ENCODE data around the gene PHACTR1.
"Not testable (repeated sequence)": the region's sequence is repeated elsewhere in the genome, so short reads cannot be mapped to it uniquely, and the experiment has no call there.

Gene PHACTR1

DNA sequence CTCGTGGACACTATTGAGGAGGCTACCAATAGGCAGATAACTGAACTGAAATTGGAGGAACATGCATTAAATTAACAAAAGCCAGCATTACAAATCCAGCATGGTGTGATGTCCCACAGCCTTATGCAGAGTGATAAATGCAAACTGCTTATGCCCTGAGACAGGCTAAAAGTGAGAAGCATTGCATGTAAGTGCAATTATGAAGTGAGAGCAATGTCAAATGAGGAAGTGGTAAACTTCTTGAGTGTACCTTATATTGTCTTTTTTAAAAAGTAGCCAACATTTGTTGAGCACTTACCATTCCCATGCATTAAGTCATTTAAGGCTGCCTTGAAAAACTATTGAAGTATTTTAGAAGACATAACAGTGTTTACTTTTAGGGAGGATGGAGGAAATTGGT, 399.6 kb downstream of the PHACTR1 start:
- Histone ChIP-seq H3K4me3 (ENCODE audit: low read length in 2 of 2) (no peak overlapping the region), H3K27ac (ENCODE audit: low read depth in 2 of 2, low read length in 2 of 2) (no peak overlapping the region), H3K9ac (ENCODE audit: low read depth in 1 of 2, low read length in 2 of 2) (no peak overlapping the region), H3K27me3 (ENCODE audit: control insufficient read depth in 2 of 2, insufficient read depth in 2 of 2, low read length in 2 of 2) (peaks cover 0 to 3% of the 10 kb centered on the region in 2 donors), H3K36me3 (ENCODE audit: control insufficient read depth in 2 of 2, insufficient read depth in 2 of 2, low read length in 2 of 2) (no peaks in the 10 kb centered on the region), H3K4me1 (ENCODE audit: control insufficient read depth in 2 of 2, insufficient read depth in 2 of 2, low read length in 2 of 2) (no peaks in the 10 kb centered on the region), H3K9me3 (ENCODE audit: control insufficient read depth in 2 of 2, low read length in 2 of 2) (no peaks in the 10 kb centered on the region)

DNA sequence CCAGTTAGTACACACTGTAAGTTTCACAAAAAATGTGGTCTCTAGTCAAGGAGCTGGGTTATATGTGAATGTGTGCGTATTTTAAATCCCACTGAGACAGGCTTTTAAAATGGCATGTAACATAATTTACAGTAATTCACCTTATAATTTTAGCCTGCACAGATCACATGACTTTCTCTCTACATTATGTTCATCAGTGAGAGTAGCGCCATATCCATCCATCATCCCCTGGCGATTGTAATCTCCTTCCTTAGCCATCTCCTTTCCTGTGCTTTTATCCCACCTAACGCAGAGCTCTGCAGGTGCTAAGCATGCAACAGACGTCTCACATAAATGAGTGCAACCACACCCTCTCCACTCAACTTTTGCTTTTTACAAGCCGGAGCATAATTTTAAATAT, 401.0 kb downstream of the PHACTR1 start:
- H3K4me3 ChIP-seq (ENCODE audit: low read length in 2 of 2), result no peak overlapping the region
- H3K9me3 ChIP-seq (ENCODE audit: control insufficient read depth in 2 of 2, low read length in 2 of 2), result no peaks in the 10 kb centered on the region
- H3K27ac ChIP-seq (ENCODE audit: low read depth in 2 of 2, low read length in 2 of 2), result no peak overlapping the region
- H3K27me3 ChIP-seq (ENCODE audit: control insufficient read depth in 2 of 2, insufficient read depth in 2 of 2, low read length in 2 of 2), result peaks cover 0 to 3% of the 10 kb centered on the region in 2 donors
- H3K9ac ChIP-seq (ENCODE audit: low read depth in 1 of 2, low read length in 2 of 2), result no peak overlapping the region
- H3K36me3 ChIP-seq (ENCODE audit: control insufficient read depth in 2 of 2, insufficient read depth in 2 of 2, low read length in 2 of 2), result no peaks in the 10 kb centered on the region
- H3K4me1 ChIP-seq (ENCODE audit: control insufficient read depth in 2 of 2, insufficient read depth in 2 of 2, low read length in 2 of 2), result no peaks in the 10 kb centered on the region

DNA sequence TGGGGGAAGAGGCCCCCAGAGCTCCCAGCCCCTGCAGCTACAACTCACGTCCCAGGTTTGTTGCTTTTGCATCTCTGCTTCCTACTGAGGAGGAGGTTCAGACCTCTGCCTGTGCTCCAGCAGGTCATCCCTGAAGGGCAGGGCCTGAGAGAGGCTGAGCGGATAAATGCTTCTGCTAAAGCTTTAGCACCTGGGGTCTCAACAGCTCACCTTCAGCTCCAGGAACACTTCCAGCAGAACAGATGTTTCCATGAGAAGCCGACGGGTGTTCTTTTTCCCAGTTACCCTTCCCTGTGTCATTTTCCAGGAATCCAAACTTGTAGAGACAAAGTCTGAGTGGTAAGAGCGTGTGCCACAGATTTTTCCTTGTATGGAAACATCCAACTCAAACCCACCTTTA, 403.0 kb downstream of the PHACTR1 start:
- Histone ChIP-seq H3K4me1 (ENCODE audit: control insufficient read depth in 2 of 2, insufficient read depth in 2 of 2, low read length in 2 of 2) (no peaks in the 10 kb centered on the region), H3K9me3 (ENCODE audit: control insufficient read depth in 2 of 2, low read length in 2 of 2) (no peaks in the 10 kb centered on the region), H3K36me3 (ENCODE audit: control insufficient read depth in 2 of 2, insufficient read depth in 2 of 2, low read length in 2 of 2) (no peaks in the 10 kb centered on the region), H3K9ac (ENCODE audit: low read depth in 1 of 2, low read length in 2 of 2) (no peak overlapping the region), H3K4me3 (ENCODE audit: low read length in 2 of 2) (no peak overlapping the region), H3K27me3 (ENCODE audit: control insufficient read depth in 2 of 2, insufficient read depth in 2 of 2, low read length in 2 of 2) (peaks cover 0 to 3% of the 10 kb centered on the region in 2 donors), H3K27ac (ENCODE audit: low read depth in 2 of 2, low read length in 2 of 2) (no peak overlapping the region)

DNA sequence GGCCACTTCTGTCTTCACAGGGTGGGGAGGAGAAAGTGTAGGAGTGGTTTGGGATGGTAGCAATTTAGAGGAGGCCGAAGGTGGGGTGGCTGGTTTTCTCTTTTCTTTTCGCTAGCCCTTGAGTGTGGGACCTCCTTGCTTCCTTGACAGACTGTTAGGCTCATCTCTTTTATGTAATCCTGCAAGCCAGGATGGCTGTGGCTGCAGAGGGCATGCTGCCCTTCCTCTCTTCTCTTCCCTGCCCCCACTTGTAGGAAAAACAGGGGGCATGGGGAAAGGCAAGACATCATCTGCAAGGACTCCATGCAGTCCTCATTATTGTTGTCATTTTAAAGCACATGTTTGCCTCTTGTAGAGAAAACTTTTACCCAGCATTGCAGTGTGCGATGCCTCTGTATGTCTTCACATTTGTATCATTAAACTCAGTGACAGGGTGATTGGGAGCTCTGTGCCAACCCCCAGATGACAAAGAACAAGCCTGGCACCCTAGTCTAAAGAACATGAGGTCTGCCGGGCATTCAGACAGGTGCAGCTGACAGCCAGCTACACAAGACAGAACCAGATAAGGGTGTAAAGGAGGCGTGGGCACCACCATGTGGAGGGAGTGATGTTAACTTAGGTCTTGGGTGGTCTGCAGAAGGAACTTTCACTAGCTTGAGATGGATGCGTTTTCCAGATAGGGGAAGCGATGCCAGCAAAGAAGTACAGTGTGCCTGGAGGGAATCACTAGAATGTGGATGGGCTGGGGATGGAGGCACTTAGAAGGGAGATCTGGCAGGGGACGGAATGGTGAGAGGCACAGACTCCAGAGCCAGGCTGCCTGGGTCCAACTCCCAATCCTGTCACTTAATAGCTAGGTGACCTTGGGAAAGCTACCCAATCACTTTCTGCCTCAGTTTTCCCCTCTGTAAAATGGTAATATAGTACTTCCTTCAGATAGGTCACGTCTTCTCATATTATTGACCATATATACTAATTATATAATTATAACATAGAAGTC, 404.2 kb downstream of the PHACTR1 start:
- H3K27me3 ChIP-seq (ENCODE audit: control insufficient read depth in 2 of 2, insufficient read depth in 2 of 2, low read length in 2 of 2), result peaks cover 0 to 3% of the 10 kb centered on the region in 2 donors
- no peak overlapping the region for H3K27ac ChIP-seq (ENCODE audit: low read depth in 2 of 2, low read length in 2 of 2)
- H3K4me3 ChIP-seq (ENCODE audit: low read length in 2 of 2), result no peak overlapping the region
- H3K36me3 ChIP-seq (ENCODE audit: control insufficient read depth in 2 of 2, insufficient read depth in 2 of 2, low read length in 2 of 2), result no peaks in the 10 kb centered on the region
- no peak overlapping the region for H3K9ac ChIP-seq (ENCODE audit: low read depth in 1 of 2, low read length in 2 of 2)
- no peaks in the 10 kb centered on the region for H3K4me1 ChIP-seq (ENCODE audit: control insufficient read depth in 2 of 2, insufficient read depth in 2 of 2, low read length in 2 of 2)
- H3K9me3 ChIP-seq (ENCODE audit: control insufficient read depth in 2 of 2, low read length in 2 of 2), result no peaks in the 10 kb centered on the region

DNA sequence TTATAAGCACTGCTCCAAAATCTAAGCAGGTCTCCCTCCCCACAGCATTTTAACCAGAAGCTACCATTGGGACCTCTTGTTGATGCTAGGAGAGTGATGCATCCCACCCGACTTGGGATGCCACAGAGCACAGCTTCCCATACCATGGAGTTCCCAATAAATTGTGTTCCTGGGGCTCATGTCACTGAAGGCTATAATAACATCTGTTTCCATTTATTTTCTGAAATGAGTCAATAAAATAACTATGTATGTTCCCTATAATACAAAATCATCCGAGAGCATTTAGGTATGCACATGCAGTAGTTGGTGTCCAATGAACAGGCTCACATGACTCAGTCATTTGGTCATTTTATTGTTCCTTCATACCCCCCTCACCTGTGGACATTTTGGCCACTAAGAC, 407.6 kb downstream of the PHACTR1 start:
- H3K4me3 ChIP-seq (ENCODE audit: low read length in 2 of 2), result no peak overlapping the region
- no peaks in the 10 kb centered on the region for H3K4me1 ChIP-seq (ENCODE audit: control insufficient read depth in 2 of 2, insufficient read depth in 2 of 2, low read length in 2 of 2)
- no peak overlapping the region for H3K27ac ChIP-seq (ENCODE audit: low read depth in 2 of 2, low read length in 2 of 2)
- no peaks in the 10 kb centered on the region for H3K9me3 ChIP-seq (ENCODE audit: control insufficient read depth in 2 of 2, low read length in 2 of 2)
- H3K27me3 ChIP-seq (ENCODE audit: control insufficient read depth in 2 of 2, insufficient read depth in 2 of 2, low read length in 2 of 2), result peaks cover 0 to 3% of the 10 kb centered on the region in 2 donors
- H3K36me3 ChIP-seq (ENCODE audit: control insufficient read depth in 2 of 2, insufficient read depth in 2 of 2, low read length in 2 of 2), result no peaks in the 10 kb centered on the region
- H3K9ac ChIP-seq (ENCODE audit: low read depth in 1 of 2, low read length in 2 of 2), result no peak overlapping the region

DNA sequence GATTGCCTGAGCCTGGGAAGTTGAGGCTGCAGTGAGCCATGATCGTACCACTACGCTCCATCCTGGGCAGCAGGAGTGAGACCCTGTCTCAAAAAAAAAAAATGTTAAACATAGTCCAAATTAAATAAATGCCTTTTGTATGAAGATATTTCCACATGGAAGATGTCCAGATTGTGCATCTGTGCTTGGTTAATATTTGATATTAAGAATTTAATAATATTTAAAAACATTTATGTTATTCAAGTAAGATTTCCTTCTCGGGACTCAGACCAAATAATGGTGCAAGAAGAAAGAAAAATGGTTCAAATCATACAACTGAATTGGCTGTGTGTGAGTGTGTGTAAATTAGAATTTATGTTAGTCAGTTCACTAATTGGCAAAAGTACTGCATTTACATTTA, 409.3 kb downstream of the PHACTR1 start:
- Histone ChIP-seq H3K9ac (ENCODE audit: low read depth in 1 of 2, low read length in 2 of 2) (no peak overlapping the region), H3K4me1 (ENCODE audit: control insufficient read depth in 2 of 2, insufficient read depth in 2 of 2, low read length in 2 of 2) (no peaks in the 10 kb centered on the region), H3K27ac (ENCODE audit: low read depth in 2 of 2, low read length in 2 of 2) (no peak overlapping the region), H3K4me3 (ENCODE audit: low read length in 2 of 2) (no peak overlapping the region), H3K27me3 (ENCODE audit: control insufficient read depth in 2 of 2, insufficient read depth in 2 of 2, low read length in 2 of 2) (no peaks in the 10 kb centered on the region), H3K36me3 (ENCODE audit: control insufficient read depth in 2 of 2, insufficient read depth in 2 of 2, low read length in 2 of 2) (no peaks in the 10 kb centered on the region), H3K9me3 (ENCODE audit: control insufficient read depth in 2 of 2, low read length in 2 of 2) (no peaks in the 10 kb centered on the region)

DNA sequence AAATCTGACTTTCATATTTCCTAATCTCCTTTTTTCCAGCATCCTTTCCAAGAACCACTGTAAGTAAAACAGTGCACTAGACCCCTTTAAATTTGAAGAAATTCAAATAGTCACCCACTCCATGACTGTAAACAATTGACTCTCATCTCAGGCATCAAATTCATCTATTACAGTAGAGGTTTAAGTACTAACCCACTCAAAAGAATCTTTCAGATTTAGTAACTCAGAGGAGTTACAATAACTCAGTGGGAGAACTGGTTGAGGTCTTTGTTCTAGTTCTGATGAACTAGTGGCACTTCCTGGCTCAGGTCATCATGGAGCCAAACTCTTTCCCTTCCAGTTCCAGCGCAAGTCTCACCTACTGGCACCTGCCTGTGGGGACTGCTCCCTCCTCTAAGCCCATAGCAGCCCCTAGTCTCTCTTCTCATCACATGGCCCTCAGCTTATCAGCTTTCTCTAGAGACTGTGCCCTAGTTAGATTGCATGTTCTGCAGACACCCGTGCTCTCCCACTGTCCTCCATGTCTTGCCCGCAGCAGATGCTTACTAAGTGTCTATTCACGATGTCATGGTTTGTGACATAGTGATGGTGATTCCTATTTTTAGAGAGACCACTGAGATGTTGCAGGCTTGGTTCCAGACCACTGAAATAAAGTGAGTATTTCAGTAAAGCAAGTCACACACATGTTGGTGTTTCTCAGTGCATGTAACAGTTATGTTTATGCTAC, 415.5 kb downstream of the PHACTR1 start:
- Histone ChIP-seq H3K9me3 (ENCODE audit: control insufficient read depth in 2 of 2, low read length in 2 of 2) (no peaks in the 10 kb centered on the region), H3K36me3 (ENCODE audit: control insufficient read depth in 2 of 2, insufficient read depth in 2 of 2, low read length in 2 of 2) (no peaks in the 10 kb centered on the region), H3K4me1 (ENCODE audit: control insufficient read depth in 2 of 2, insufficient read depth in 2 of 2, low read length in 2 of 2) (no peaks in the 10 kb centered on the region), H3K27me3 (ENCODE audit: control insufficient read depth in 2 of 2, insufficient read depth in 2 of 2, low read length in 2 of 2) (no peaks in the 10 kb centered on the region), H3K4me3 (ENCODE audit: low read length in 2 of 2) (no peak overlapping the region), H3K9ac (ENCODE audit: low read depth in 1 of 2, low read length in 2 of 2) (no peak overlapping the region), H3K27ac (ENCODE audit: low read depth in 2 of 2, low read length in 2 of 2) (no peak overlapping the region)

DNA sequence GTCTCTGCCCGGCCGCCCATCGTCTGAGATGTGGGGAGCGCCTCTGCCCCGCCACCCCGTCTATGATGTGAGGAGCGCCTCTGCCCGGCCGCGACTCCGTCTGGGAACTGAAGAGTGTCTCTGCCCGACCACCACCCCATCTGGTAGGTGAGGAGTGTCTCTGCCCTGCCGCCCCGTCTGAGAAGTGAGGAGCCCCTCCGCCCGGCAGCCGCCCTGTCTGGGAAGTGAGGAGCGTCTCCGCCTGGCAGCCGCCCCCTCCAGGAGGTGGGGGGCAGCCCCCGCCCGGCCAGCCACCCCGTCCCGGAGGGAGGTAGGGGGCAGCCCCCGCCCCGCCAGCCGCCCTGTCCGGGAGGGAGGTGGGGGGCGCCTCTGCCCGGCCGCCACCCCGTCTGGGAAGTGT, 417.3 kb downstream of the PHACTR1 start:
- H3K27me3 ChIP-seq (ENCODE audit: control insufficient read depth in 2 of 2, insufficient read depth in 2 of 2, low read length in 2 of 2); H3K27ac ChIP-seq (ENCODE audit: low read depth in 2 of 2, low read length in 2 of 2); H3K9ac ChIP-seq (ENCODE audit: low read depth in 1 of 2, low read length in 2 of 2); H3K4me3 ChIP-seq (ENCODE audit: low read length in 2 of 2); H3K36me3 ChIP-seq (ENCODE audit: control insufficient read depth in 2 of 2, insufficient read depth in 2 of 2, low read length in 2 of 2); H3K4me1 ChIP-seq (ENCODE audit: control insufficient read depth in 2 of 2, insufficient read depth in 2 of 2, low read length in 2 of 2); H3K9me3 ChIP-seq (ENCODE audit: control insufficient read depth in 2 of 2, low read length in 2 of 2): not testable (repeated sequence)

DNA sequence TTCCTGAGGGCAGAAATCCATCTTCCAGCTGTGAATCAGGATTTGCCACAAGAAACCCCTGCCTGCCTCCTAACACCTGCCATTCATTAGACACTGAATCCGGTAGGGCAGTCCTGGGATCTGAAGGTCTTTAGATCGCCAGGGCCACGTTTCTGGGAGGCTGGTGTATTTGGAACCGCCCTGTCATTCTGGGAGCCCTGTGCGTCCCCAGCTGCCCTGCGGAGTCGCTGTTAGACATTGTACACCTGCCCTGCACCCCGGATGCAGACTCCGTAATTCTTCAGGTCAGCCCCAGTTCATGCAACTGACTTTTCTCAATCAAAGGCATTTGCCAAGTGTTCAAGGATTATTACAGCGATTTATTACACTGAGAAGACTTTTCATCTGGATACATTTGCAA, 418.6 kb downstream of the PHACTR1 start:
- no peaks in the 10 kb centered on the region for H3K36me3 ChIP-seq (ENCODE audit: control insufficient read depth in 2 of 2, insufficient read depth in 2 of 2, low read length in 2 of 2)
- no peak overlapping the region for H3K4me3 ChIP-seq (ENCODE audit: low read length in 2 of 2)
- H3K4me1 ChIP-seq (ENCODE audit: control insufficient read depth in 2 of 2, insufficient read depth in 2 of 2, low read length in 2 of 2), result no peaks in the 10 kb centered on the region
- H3K9me3 ChIP-seq (ENCODE audit: control insufficient read depth in 2 of 2, low read length in 2 of 2), result no peaks in the 10 kb centered on the region
- H3K9ac ChIP-seq (ENCODE audit: low read depth in 1 of 2, low read length in 2 of 2), result no peak overlapping the region
- H3K27ac ChIP-seq (ENCODE audit: low read depth in 2 of 2, low read length in 2 of 2), result no peak overlapping the region
- H3K27me3 ChIP-seq (ENCODE audit: control insufficient read depth in 2 of 2, insufficient read depth in 2 of 2, low read length in 2 of 2), result no peaks in the 10 kb centered on the region

DNA sequence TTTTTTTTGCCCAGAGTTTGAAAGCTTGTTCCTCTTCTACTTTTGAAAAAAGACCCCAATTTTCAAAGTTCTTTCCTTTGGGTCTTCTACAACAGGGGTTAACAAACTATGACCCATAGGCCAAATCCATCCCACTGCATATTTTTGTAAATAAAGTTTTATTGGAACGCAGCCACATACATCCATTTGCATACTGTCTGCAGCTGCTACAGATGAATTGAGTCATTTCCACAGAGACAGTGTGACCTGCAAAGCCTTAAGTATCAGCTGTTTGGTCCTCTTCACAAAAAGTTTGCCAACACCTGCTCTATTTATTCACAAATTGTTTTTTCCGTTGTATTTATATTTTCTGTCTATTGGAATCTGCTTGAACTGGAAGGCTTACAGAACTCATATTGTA, 422.6 kb downstream of the PHACTR1 start:
- Histone ChIP-seq H3K36me3 (ENCODE audit: control insufficient read depth in 2 of 2, insufficient read depth in 2 of 2, low read length in 2 of 2) (no peaks in the 10 kb centered on the region), H3K4me1 (ENCODE audit: control insufficient read depth in 2 of 2, insufficient read depth in 2 of 2, low read length in 2 of 2) (no peaks in the 10 kb centered on the region), H3K9me3 (ENCODE audit: control insufficient read depth in 2 of 2, low read length in 2 of 2) (no peaks in the 10 kb centered on the region), H3K27ac (ENCODE audit: low read depth in 2 of 2, low read length in 2 of 2) (no peak overlapping the region), H3K27me3 (ENCODE audit: control insufficient read depth in 2 of 2, insufficient read depth in 2 of 2, low read length in 2 of 2) (no peaks in the 10 kb centered on the region), H3K9ac (ENCODE audit: low read depth in 1 of 2, low read length in 2 of 2) (no peak overlapping the region), H3K4me3 (ENCODE audit: low read length in 2 of 2) (no peak overlapping the region)
